NT2/D1 (cell line): ENCODE measurements around the gene USB1.

Source experiments
- SUZ12 ChIP-seq: IDR thresholded peaks from 2 replicates; pipeline ENCODE4 v1.6.1; 2011; ENCODE audit not compliant: insufficient read length, insufficient read depth; ENCODE audit errors: extremely low read depth
- ZNF274 ChIP-seq: IDR thresholded peaks from 2 replicates; pipeline ENCODE4 v1.6.1; 2011; ENCODE audit warnings: mild to moderate bottlenecking, low read depth, low read length

- TF ChIP-seq SUZ12 (no peak), ZNF274 (no peak)
Observed at GRCh38 chr16:58038219-58038641, 37.0 kb downstream of the USB1 start.
